Prostate gland (tissue), 2 donors: ENCODE measurements around the gene MYO16.

Source experiments
- CTCF ChIP-seq, 4 experiments: fragments of 200-600 bp in 2 of 4; fragments of 450-650 bp in 2 of 4; sonication (generic) in 2 of 4; IDR thresholded peaks; 1 replicate in 3 of 4; 2 replicates in 1 of 4; pipeline ENCODE4 v1.5.1; 2016 to 2019; ENCODE audit warnings: antibody characterized with exemption in 4 of 4, mild to moderate bottlenecking in 2 of 4, moderate library complexity in 2 of 4
- POLR2A ChIP-seq: fragments of 450-650 bp; IDR thresholded peaks from one replicate; pipeline ENCODE4 v1.6.1; 2016; ENCODE audit warnings: antibody characterized with exemption, mild to moderate bottlenecking

DNA sequence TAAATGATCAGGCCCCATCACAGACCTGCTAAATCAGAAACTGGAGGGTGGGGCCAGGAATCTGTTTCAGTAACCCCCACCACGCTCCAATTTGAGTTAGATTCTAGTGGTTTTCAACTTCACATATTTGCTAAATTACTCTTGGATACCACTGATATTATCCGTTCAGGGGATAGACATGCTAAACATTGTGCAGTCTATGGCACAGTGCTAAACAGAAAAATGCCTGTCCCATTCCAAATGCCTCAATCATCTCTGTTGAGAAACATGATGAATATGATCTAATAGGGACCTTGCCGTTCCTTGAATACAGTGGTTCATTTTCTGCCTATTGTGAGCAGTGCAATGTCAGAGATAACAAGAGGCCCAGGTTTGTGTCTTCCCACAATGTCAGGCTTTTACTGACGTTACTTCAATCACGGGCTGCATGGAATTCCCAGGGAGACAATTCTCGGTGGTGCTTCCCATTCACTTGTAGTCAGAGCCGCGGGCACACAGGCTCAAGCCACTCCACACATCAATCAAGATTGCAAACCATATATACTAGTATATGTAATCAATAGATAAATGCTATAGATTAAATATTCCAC, 52.7 kb downstream of the MYO16 start:
- TF ChIP-seq CTCF (IDR thresholded peaks at IDR 0.05) (no peak), POLR2A (no peak)
